Ectodermal cell (in vitro differentiated cells): ENCODE measurements around the gene FKBP9.
"Not testable (repeated sequence)": the region's sequence is repeated elsewhere in the genome, so short reads cannot be mapped to it uniquely, and the experiment has no call there.

ENCODE experiments used
- H3K27ac ChIP-seq: 2 replicates; pipeline ENCODE4 v1.7.0; 2013; ENCODE audit warnings: mild to moderate bottlenecking, low read depth, low read length; ENCODE audit not compliant: insufficient read depth, poor library complexity, severe bottlenecking
- H3K27me3 ChIP-seq: 2 replicates; pipeline ENCODE4 v1.7.0; 2013; ENCODE audit warnings: mild to moderate bottlenecking, low read length; ENCODE audit not compliant: insufficient read depth, control insufficient read depth, poor library complexity, severe bottlenecking
- H3K36me3 ChIP-seq: one replicate; pipeline ENCODE4 v1.7.0; 2013; ENCODE audit warnings: low read length; ENCODE audit not compliant: control insufficient read depth, insufficient read depth
- H3K4me1 ChIP-seq: one replicate; pipeline ENCODE4 v1.7.0; 2013; ENCODE audit warnings: low read length; ENCODE audit not compliant: control insufficient read depth, insufficient read depth
- H3K4me3 ChIP-seq: 2 replicates; pipeline ENCODE4 v1.7.0; 2013; ENCODE audit warnings: low read depth, low read length, control low read depth; ENCODE audit not compliant: insufficient read depth
- H3K9me3 ChIP-seq: 2 replicates; pipeline ENCODE4 v1.7.0; 2013; ENCODE audit warnings: mild to moderate bottlenecking, low read length, moderate library complexity; ENCODE audit not compliant: control insufficient read depth
- WGBS, 2 experiments: methylation state at CpG; one replicate each; pipeline ENCODE4 v1.1.7; 2013; ENCODE audit warnings: missing lambda C conversion rate in 2 of 2; 5-methylcytosine and 5-hydroxymethylcytosine counted together

Gene FKBP9

DNA sequence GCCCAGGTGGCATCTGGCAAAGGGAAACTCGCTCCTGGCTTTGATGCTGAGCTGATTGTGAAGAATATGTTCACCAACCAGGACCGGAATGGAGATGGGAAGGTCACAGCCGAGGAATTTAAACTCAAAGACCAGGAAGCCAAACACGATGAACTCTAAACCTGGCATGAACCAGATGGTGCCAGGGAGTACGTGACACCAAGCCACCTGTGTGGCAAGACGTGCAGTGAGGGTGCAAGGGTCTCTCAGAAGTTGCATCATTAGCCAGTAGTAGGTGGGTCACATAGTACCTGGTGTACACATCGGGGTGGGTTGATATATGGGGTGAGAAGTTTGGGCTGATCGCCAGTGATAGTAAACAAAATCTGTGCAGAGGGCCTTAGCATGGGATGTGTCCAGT lies 48.0 kb downstream of the FKBP9 start:
- 94 to 95% methylated on average over 7 of the region's 8 CpGs for WGBS, 2 experiments
- not testable (repeated sequence) for H3K36me3 ChIP-seq, H3K9me3 ChIP-seq, H3K27ac ChIP-seq, H3K27me3 ChIP-seq, H3K4me1 ChIP-seq, H3K4me3 ChIP-seq

GRCh38 chr7:33005690-33006089 lies 48.5 kb downstream of the FKBP9 start:
- H3K9me3 ChIP-seq, H3K36me3 ChIP-seq, H3K27ac ChIP-seq, H3K4me1 ChIP-seq, H3K27me3 ChIP-seq, H3K4me3 ChIP-seq: not testable (repeated sequence)
- 95% methylated on average over 4 of the region's 4 CpGs; no CpG with 5 or more reads in 1 of the 2 experiments for WGBS, 2 experiments

DNA sequence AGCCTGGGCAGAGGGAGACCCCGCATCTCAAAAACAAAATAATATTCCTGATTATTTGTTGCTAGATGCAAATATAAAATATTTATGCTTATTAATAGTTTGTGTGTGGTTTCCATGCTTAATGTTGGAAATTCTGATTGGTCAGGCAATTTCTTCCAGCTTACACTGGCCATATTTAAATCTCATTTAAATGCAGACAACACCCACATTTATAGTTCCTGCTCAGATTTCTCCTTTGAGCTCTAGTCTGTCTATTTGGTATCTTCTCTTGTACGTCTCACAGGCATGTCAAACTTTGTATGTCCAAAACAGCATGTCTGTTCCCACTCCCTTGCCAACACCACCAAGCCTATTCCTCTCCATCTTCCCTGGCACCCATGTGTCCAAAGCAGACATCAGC lies 52.5 kb downstream of the FKBP9 start:
- H3K4me1 ChIP-seq: no peaks in the 10 kb centered on the region
- no peak overlapping the region for H3K4me3 ChIP-seq
- WGBS, 2 experiments: 90 to 94% methylated on average over 1 of the region's 2 CpGs

DNA sequence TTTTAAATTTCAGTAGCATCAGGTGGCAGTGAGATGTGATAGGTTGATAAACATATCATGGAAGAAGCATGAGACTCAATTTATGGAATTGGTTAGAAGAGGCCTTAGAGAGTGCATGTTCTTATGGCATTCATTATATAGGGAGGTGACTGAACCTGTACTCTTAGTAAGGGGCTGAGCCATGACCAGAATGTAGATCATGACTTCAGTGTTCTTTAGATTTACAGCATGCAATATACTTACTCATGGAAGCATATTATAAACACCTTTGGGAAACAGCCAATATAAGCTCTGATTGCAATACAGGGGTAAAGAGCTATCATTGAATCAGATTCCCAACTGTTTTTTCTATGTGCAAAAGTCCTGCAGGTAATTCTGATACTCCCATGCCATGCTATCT lies 55.1 kb downstream of the FKBP9 start:
- H3K4me1 ChIP-seq: no peaks in the 10 kb centered on the region
- H3K36me3 ChIP-seq: peaks cover 3% of the 10 kb centered on the region
- H3K27me3 ChIP-seq: no peaks in the 10 kb centered on the region
- H3K4me3 ChIP-seq: no peak overlapping the region
- no peak overlapping the region for H3K27ac ChIP-seq
- H3K9me3 ChIP-seq: no peaks in the 10 kb centered on the region

More for the DNA sequence above, 52.5 kb downstream of the FKBP9 start:
- Histone ChIP-seq H3K27ac (no peak overlapping the region), H3K27me3 (no peaks in the 10 kb centered on the region), H3K9me3 (no peaks in the 10 kb centered on the region), H3K36me3 (no peaks in the 10 kb centered on the region)

DNA sequence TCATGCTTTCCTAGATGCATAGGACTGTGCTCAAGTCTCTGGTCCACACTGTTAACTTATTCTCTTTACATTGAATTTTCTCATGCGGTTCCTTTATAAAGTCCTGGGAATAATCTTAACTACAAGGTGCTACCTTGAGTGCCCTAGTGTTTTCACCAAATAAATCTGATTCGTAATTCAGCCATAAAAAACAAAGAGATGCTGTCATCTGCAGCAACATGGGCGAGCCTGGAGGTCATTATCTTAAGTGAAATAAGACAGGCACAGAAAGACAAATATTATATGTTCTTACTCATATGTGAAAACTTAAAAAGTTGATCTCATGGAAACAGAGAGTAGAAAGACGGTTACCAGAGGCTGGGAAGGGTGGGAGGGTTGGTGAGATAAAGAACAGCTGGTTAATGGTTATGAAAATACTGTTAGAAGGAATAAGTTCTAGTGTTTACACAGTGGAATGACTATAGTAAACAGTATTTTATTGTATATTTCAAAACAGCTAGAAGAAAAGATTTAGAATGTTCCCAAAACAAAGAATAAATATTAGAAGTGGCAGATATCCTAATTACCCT lies 67.0 kb downstream of the FKBP9 start:
- 91 to 96% methylated on average over 3 of the region's 4 CpGs for WGBS, 2 experiments

GRCh38 chr7:33035776-33036175 lies 78.5 kb downstream of the FKBP9 start:
- no peak overlapping the region for H3K4me3 ChIP-seq
- 95 to 96% methylated on average over 1 of the region's 2 CpGs for WGBS, 2 experiments
- no peaks in the 10 kb centered on the region for H3K4me1 ChIP-seq
- H3K9me3 ChIP-seq: no peaks in the 10 kb centered on the region
- no peak overlapping the region for H3K27ac ChIP-seq
- H3K36me3 ChIP-seq: no peaks in the 10 kb centered on the region
- H3K27me3 ChIP-seq: no peaks in the 10 kb centered on the region

More for the DNA sequence above, 67.0 kb downstream of the FKBP9 start:
- H3K4me3 ChIP-seq: no peak overlapping the region
- no peaks in the 10 kb centered on the region for H3K27me3 ChIP-seq
- no peaks in the 10 kb centered on the region for H3K4me1 ChIP-seq
- H3K9me3 ChIP-seq: no peaks in the 10 kb centered on the region
- H3K36me3 ChIP-seq: peaks cover 11% of the 10 kb centered on the region
- no peak overlapping the region for H3K27ac ChIP-seq

DNA sequence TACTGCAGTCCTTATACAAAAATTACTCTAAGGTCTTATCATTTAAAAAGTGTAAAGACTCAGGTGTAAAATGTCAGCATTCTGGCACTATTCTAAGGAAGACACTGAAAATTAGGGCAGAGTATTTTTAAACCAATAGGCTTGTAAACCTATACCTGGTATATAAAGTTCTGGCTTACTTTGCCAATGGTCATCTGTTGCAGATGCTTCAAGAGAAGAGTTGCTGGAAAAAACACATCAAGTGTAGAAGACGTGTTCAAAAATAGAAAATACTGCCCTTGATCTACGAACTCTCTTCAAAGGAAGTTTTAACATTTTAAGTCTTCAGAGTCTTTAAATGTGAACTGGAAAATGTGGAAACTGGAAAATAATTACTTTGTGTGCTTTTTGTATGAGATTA lies 81.4 kb downstream of the FKBP9 start:
- H3K4me3 ChIP-seq: no peak overlapping the region
- no peaks in the 10 kb centered on the region for H3K27me3 ChIP-seq
- no peak overlapping the region for H3K27ac ChIP-seq
- no peaks in the 10 kb centered on the region for H3K36me3 ChIP-seq
- 93 to 99% methylated on average over 2 of the region's 2 CpGs for WGBS, 2 experiments
- no peaks in the 10 kb centered on the region for H3K9me3 ChIP-seq
- no peaks in the 10 kb centered on the region for H3K4me1 ChIP-seq

DNA sequence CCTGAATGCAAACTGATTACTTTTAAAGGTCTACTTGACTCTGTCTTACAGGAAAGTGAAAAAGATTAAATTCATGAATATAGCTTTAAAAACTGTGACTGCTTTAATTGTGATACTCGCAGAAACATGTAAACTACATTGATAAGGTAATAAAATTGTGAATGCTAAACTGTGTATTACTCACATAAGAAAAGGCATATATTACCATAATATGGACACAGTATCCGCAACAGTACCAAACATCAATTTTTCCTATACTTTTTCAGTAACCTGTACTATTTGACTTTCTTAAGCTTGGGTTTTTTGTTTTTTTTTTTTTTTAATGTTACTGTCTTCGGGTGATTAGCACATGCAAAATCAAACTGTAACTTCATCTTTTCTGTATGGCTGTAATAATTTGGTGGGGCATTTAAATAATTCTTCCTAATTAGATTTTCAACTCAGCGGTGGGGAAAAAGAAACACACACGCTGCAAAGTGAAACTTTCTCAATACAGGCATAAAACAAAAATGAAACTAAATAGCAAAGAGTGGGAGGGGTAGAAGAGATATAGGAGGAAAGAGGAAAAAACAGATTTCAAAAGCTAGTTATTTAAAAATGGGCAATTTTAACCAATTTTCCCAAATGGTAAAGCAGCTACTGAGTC lies 82.1 kb downstream of the FKBP9 start:
- Histone ChIP-seq H3K9me3 (no peaks in the 10 kb centered on the region), H3K4me3 (no peak overlapping the region), H3K4me1 (no peaks in the 10 kb centered on the region), H3K27me3 (no peaks in the 10 kb centered on the region), H3K36me3 (no peaks in the 10 kb centered on the region), H3K27ac (no peak overlapping the region)
- 90 to 100% methylated on average over 1 of the region's 5 CpGs for WGBS, 2 experiments

DNA sequence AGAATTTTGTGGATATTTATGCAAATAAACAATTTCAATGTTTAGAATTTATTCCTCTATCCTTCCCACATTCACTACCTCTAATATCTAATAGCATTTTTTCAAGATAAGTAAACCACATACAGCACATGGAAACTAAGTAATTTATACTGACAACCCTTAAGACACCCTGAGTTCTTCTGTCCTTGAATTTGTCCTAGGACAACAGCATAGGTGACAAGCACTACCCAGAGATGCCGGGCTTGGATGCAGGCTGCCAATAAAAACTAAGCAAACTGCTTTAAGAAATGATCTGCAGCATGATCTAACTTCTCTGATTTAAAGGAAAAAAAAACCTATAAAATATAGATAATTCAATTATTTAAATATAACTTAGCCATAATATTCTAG lies 82.7 kb downstream of the FKBP9 start:
- 88 to 100% methylated on average over 1 of the region's 1 CpG for WGBS, 2 experiments
- Histone ChIP-seq H3K27me3 (no peaks in the 10 kb centered on the region), H3K9me3 (no peaks in the 10 kb centered on the region), H3K4me1 (no peaks in the 10 kb centered on the region), H3K36me3 (no peaks in the 10 kb centered on the region), H3K4me3 (no peak overlapping the region), H3K27ac (no peak overlapping the region)

DNA sequence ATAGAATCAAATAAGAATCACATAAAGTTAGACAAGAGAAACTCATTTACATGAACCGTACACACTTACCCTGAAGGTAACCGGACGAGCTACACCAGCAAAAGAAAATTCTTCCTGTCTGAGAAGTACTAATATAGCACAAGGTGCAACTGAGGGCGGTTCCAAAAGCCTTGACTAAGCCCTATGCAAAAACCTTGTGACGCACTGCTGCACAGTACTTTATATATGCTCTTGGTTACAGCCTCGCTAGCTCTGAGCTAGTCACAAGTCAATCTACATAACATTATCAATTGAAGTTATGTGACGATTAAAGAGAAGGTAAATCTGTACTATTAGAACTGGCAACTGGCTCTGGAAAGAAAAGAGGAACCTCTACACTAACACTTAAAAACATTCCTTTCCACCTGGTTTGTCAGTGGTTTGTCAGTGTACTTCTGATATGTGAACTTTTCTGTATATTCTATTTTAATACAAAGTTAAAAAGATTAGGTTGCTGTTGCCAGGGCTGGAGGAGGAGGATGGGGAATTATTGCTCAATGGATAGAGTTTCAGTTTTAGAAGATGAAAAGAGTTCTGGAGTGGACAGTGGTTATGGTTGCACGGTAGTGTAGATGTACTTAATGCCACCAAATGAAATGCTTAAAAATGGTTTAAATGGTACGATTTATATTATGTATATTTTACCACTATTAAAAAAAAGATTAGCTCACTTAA lies 83.7 kb downstream of the FKBP9 start:
- Histone ChIP-seq H3K36me3 (no peaks in the 10 kb centered on the region), H3K4me1 (no peaks in the 10 kb centered on the region), H3K27me3 (no peaks in the 10 kb centered on the region), H3K4me3 (no peak overlapping the region), H3K27ac (no peak overlapping the region), H3K9me3 (no peaks in the 10 kb centered on the region)
- 92 to 96% methylated on average over 7 of the region's 9 CpGs for WGBS, 2 experiments
